GM12865 (cell line): Measurements from ENCODE around the gene RAP1GAP2.
A peak's percentile ranks its signal among the peaks of the same experiment; 100 is the strongest.

Source experiments
- DNase-seq: peaks from one replicate; pipeline ENCODE4 v3.0.0; 2010; ENCODE audit warnings: low read depth
- H3K4me3 ChIP-seq: 2 replicates; pipeline ENCODE4 v1.5.1; 2011; ENCODE audit warnings: mild to moderate bottlenecking, low read depth, low read length, control low read depth
- CTCF ChIP-seq: IDR thresholded peaks from 2 replicates; pipeline ENCODE4 v1.5.1; 2011; ENCODE audit warnings: low read length, control low read depth, low read depth, inconsistent platforms; ENCODE audit not compliant: insufficient read depth; ENCODE audit errors: missing control alignments

The RAP1GAP2 gene

GRCh38 chr17:2855063-2855600 is 58.9 kb downstream of the RAP1GAP2 start:
- no peak for TF ChIP-seq CTCF
- DNase-seq: no peak
- H3K4me3 ChIP-seq: no peak overlapping the region

- DNase-seq: no peak
- no peak overlapping the region for H3K4me3 ChIP-seq
- no peak for TF ChIP-seq CTCF
These were observed 60.5 kb downstream of the RAP1GAP2 start for GRCh38 chr17:2856727-2857126.

DNA sequence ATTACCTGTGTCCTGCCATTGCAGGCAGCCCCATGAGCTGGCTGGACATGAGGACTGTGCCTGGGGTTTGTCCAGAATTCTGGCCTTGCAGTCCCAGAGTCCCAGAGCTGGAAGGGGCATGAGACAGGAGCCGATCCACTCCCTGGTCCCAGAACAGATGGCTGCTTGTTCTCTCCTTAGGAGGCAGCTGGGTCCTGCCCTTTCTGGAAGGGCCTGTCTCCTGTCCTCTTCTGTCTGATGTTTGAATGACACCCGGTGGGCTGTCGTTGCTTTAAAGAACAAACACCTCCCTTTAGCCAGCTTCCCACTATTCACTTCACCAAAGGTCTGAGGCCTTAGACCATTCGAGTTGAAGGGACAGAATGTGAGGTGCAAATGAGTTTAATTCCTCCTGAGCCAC is 63.8 kb downstream of the RAP1GAP2 start:
- no peak overlapping the region for H3K4me3 ChIP-seq
- no peak for TF ChIP-seq CTCF
- no peak for DNase-seq

- no peak for DNase-seq
- no peak overlapping the region for H3K4me3 ChIP-seq
- no peak for TF ChIP-seq CTCF
These were observed 64.6 kb downstream of the RAP1GAP2 start for GRCh38 chr17:2860883-2861282.

- no peak for TF ChIP-seq CTCF
- no peak for DNase-seq
- H3K4me3 ChIP-seq: no peak overlapping the region
These were observed 66.0 kb downstream of the RAP1GAP2 start for GRCh38 chr17:2862197-2862596.

DNA sequence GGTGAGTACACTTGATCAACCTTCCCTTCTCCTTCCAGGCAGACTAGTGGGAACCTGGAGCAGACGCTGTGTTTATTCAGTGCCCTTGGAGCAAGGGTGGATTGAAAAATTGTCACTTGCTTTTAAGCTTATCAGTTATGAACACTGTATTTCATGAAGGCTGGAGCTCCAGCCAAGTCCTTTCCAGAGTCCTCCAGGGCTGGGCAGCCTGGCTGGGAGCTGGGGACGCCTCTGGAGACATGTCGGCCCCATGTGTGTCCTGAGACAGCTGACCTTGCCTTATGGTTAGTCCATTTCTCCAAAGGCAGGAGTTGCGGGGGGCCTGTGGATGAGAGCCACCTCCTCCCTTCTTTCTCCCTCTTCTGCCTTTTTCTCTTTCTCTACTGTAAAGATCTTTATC is 67.0 kb downstream of the RAP1GAP2 start:
- DNase-seq: no peak
- TF ChIP-seq CTCF: no peak
- H3K4me3 ChIP-seq: no peak overlapping the region

- TF ChIP-seq CTCF: no peak
- DNase-seq: peak; percentile 9
- H3K4me3 ChIP-seq: no peak overlapping the region
These were observed 69.0 kb downstream of the RAP1GAP2 start for GRCh38 chr17:2865228-2865627.
